HG02852 (cell line): ENCODE results near the gene WSCD2.

Experiments
- ATAC-seq: cut with Tn5 transposase; IDR thresholded peaks from one replicate; pipeline ENCODE4 v1.9.1; 2021; ENCODE audit warnings: mild to moderate bottlenecking, moderate library complexity; ENCODE audit not compliant: unreplicated experiment

WSCD2 gene

DNA sequence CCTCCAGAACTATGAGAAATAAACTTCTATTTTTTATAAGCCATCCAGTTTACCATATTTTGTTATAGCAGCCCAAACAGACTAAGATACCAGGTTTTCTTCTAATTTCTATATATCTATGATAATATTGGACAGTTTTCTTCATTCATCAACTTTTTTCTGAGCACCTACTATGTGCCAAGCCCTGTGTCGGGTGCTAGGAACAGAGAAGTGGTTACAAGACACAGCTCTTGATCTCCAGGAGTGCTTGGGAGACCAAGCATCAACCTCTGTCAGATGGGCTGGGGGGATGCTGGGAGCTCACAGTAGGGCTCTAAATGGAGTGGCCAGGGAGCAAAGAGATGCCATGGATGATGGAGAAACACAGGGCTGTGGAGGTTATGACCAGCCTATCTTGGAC is 2.9 kb upstream of the WSCD2 start:
- no peak for ATAC-seq

DNA sequence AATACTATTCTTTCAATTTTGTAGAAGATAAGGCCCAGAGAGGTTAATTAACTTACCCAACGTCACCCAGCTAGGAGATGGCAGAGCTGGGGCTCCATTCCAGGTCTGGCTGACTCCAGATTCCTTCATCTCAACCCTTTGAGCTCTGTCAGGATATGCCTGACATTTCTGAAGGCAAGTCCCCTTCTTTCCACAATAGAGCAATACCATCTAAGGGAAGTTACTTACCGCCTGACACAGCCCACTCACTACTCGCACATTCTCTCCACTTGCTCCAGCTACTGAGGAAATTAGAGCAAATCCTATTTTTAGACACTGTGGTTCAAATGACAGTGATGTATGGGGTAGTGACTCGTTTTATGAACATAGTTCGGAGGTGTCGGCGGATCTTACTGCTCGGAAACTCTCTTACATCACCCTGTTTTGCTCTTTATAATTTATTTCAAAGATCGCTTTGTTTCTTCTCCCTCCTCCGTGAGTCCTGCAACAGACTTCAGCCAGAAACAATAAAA is 2.0 kb upstream of the WSCD2 start:
- ATAC-seq, result no peak

DNA sequence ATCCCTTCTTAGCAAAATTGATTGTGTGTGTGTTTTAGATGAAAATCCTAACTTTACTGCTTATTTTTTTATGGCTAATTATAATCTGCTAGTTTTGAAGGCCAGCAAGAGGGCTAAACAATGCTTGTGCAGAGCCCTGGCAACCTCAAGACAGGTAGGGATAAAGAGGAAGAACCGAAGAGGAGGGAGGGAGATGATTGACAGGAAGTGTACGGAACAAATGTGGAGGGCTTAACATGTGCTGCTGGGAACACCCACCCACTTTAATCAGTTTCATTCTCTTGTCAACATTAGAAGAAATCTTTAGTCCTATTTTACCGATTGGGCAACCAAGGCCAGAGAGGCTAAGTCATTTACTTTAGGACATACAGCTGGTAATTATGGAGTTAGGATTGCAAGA is 1.4 kb upstream of the WSCD2 start:
- ATAC-seq, result no peak

DNA sequence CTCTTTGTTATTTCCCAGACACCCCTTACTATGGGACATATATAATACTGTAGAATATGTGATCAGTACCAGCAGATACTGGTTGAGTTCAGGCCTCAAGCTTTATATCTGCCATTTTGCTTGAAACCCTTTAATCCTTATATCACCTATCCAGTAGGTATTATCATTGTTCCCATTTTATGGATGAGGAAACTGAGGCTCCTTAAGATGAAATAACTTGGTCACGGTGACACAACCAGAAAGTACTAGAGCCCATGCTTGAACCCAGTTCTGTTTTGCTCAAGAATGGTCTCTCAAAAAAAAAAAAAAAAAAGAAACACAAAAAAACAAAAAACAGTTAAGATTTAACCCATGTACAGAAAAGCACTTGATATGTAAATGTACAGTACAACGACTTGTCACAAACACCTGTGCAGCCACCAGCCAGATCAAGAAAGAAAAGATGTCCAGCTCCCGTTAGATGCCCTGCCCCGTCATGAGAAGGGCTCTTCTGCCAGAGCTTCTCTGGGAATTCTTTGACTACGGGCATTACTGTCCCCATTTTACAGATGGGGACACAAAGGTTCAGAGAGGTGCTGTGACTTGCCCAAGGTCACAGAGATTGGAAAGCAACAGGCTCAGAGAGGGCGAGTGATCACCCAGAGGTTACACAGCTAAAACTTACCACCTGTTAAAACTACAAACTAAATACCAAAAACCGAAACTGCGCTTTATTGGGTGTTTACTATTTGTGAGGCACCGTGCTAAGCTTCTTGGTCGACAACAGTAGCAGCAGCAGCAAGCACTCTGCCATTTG is 669 bp upstream of the WSCD2 start:
- no peak for ATAC-seq

DNA sequence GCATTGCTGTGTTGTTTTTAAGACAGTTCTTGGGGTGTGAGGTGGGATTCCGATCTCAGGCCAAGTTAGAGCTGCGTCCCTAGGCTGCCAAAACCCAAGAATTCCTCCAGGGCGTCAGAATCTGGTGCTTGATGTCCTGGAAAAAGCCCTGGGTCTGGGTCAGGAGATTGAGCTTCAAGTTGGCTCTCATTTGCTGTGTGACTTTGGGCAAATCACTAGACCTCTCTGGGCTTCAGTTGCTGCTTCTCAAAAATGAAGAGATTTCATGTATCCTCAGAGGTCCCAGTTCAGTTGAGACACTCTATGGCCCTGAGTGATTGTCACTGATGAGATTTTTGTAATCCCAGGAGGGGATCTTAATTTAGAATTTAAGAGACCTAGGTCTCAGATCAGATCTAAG is 1.9 kb downstream of the WSCD2 start:
- ATAC-seq, result no peak

DNA sequence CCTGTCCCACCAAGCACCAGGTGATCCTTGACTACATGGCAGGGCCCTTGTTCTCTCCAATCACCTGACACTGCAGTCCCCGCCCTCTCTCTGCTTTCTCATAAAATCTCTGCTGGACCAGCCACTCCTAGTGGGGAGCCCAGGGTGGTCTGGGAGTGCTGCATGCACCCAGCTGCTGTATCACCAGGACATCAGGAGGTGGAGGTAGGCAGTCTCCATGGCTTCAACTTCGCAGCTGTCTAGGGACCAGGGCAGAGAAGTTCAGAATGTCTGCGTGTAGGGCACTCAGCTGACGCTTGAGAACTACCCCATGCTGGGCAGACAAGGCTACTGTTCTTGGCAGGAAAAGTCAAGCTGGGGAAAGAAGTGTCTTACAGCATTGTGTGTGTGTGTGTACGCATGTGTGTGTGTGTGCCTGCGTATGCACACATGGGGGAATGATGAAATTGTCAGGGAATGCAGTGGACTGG is 2.6 kb downstream of the WSCD2 start:
- no peak for ATAC-seq

DNA sequence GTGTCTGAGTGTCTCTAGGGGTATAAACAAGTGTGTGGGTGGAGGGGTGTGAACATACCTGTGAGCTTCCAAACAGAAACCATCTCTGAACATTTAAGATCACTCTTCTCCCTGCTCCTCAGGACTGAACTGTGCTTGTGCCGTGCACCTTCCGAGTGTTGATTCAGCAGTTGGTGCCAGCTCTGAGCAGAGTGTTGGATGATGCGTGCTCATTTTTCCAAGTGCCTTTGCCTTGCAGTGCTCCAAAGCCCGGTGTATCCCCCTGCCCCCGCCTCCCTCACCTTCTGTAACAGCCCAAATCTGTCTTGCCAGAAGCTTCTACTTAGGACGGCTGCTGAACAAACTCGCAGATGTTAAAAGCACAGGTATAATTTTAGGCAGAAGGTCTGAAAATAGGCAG is 4.4 kb downstream of the WSCD2 start:
- no peak for ATAC-seq

DNA sequence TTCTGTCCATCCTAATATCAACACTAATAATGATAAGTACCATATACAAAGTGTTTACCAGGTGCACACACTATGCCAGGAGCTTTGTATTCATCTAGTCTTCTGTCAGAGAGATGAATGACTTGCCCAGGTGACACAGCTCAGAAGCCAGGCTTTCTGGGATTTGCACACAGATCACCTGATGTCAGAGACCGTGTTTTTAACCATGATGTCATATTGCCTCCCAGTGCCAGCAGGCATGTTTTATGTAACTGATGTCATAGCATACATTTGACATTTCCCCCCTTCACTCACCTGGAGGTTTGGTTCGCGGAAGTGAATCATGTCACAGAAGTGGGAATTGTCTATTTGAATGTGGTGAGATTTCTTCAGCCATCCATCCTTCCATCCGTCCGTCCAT is 5.7 kb downstream of the WSCD2 start:
- no peak for ATAC-seq

- no peak for ATAC-seq
Observed at GRCh38 chr12:108135627-108136026, 6.5 kb downstream of the WSCD2 start.

- no peak for ATAC-seq
Observed at GRCh38 chr12:108136697-108137096, 7.6 kb downstream of the WSCD2 start.

GRCh38 chr12:108139454-108139853 is 10.4 kb downstream of the WSCD2 start:
- no peak for ATAC-seq

DNA sequence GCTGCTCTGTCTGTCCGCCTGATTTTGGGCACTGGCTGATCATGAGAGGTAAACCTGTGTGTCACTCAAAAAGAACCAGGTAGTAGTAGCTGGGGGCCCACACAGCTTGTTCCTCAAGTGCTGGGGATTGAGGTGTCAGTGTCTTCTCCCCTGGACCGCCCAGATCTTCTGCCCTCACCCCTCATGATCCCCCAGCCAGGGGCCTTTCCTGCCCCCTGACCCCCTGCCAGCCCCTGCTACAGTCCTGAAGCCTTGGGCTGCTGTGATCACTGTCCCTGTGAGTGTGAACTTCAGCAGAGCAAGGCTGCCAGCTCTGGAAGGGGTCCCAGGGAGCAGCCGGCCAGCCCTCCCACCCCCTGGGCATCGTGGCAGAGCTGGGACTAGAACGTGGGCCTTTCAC is 11.4 kb downstream of the WSCD2 start:
- no peak for ATAC-seq

DNA sequence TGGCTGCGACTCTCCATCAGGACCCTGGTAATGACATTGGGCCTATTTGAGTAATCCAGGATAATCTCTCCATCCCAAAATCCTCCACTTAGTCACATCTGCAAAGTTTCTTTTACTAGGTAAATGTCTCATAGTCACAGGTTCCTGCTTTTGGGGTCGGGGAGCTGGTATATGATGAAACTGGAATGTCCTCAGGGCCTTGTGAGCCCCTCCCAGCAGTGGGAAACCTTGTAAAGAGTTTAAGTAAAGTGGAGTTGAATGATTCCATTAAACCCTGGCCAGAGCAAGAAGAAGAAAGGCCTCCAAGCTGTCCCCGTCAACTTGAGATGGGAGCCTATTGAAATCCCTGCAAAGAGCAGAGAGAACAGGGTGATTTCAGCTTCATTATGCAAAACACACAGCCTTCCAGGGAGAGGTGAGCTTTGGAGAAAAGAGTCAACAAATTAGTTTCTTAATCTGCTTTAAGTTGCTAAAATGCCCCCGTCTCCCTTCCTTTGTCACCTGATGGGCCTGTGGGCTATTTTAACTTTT is 12.6 kb downstream of the WSCD2 start:
- no peak for ATAC-seq

DNA sequence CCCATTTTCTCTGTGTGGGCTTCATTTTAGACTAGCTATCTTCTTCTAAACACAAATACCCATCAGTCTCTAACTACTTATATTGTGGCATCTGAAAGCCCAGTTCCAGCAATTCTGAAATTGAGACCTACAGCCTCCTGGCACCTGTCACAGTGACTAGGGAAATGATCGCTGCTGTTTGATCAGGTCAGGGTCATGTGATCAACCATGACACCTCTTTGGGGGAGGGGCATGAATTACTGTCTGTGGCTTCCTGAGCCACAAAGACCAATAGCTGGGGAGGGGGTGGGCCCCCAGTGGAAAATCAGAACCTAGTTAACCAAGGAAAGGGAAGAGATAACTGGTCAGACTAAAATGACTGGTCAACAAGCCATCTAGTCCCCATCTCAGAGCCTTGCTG is 14.1 kb downstream of the WSCD2 start:
- ATAC-seq, result no peak

DNA sequence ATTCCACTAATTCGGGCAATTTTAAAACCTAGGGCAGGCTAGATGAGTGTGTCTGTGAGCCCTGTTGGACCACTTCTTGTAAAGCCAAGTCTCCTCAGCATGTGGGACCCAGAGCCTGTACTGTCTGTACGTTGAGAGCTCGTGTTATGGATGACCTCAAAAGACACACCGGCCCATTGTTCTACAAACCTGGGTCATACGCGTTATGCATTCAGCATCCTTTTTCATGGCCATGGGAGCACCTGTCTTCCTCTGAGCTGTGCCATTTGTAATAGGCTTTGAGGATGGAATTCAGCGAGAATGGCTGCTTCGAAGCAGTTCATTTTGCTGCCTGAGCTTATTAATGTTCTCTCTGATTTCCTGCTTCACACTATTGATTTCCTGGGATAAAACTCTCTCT is 15.0 kb downstream of the WSCD2 start:
- ATAC-seq, result no peak

DNA sequence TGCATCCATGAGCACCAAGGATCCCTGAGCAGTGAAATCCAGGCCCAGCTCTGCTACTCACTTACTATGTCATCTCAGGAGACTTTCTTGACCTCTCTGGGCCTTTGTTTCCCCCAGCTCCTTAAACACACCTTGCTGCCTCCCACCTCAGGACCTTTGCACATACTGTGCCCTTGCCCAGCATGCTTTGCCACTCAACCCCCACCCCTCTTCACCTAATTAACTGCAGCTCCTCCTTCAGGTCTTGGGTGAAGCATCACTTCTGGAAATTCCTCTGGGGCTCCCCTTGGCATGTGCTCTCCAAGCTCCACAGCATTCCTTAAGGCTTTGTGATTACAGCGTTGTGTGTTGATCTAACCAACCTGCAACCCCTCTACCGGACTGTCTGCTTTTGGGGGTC is 15.9 kb downstream of the WSCD2 start:
- ATAC-seq, result no peak

DNA sequence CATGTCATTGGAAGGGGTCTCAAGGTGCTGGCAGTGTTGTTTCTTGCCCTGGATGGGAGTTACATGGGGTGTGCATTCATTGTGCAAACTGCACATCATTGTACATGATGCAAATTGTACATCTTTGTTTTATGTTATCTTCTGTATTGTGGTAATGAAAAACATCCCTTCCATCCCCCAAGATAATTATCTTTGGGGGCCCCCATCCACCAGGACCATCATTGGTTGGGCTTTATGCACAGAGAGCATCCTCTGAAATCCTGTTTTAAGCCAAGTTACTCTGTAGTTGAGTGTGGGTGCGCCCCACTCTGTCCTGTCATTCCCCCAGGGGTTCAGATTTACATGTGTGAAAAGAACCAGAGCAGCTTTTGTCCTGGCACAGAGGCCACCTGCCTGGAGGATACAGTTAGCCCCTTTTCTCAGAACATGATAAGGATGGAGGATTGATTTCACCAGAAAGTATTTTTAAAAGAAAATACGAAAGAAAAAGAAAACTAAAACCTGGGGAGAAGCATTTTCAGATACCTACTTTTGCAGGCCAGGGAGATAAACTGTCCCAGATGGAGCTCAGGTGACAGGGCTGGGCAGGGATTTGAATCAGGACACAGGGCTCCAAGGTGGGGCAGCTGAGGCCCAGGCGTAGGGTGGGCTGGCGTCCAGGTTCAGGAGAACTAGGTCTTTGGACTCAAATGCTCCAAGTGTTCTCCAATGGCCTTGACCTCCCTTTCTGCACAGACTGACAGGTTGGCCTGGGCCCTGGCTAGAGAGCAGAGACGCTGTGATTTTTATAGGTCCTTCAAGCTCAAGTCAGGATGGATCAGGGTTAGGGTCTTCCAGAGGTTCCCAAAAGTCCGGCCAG is 17.2 kb downstream of the WSCD2 start:
- ATAC-seq, result no peak

- ATAC-seq, result no peak
Observed at GRCh38 chr12:108147279-108147678, 18.2 kb downstream of the WSCD2 start.

- no peak for ATAC-seq
Observed at GRCh38 chr12:108148521-108149074, 19.5 kb downstream of the WSCD2 start.

DNA sequence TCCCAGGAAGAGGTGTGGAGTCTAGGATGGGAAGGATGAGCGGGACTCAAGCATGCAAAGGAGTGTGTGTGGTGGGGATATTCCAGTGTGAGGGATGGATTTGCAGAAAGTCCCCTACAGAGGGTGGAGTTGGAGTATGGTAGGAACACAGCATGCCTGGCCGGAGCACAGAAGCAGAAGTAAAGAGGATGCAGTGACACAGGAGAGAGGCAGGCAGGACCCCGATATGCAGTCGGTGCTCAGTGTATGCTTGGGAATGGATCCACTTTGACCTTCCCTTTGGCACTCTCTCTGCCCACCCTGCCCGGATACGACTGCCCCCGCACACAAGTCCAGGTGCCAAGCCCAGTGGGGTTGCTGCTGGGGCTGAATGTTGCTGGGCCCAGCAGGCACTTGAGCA is 21.3 kb downstream of the WSCD2 start:
- no peak for ATAC-seq

DNA sequence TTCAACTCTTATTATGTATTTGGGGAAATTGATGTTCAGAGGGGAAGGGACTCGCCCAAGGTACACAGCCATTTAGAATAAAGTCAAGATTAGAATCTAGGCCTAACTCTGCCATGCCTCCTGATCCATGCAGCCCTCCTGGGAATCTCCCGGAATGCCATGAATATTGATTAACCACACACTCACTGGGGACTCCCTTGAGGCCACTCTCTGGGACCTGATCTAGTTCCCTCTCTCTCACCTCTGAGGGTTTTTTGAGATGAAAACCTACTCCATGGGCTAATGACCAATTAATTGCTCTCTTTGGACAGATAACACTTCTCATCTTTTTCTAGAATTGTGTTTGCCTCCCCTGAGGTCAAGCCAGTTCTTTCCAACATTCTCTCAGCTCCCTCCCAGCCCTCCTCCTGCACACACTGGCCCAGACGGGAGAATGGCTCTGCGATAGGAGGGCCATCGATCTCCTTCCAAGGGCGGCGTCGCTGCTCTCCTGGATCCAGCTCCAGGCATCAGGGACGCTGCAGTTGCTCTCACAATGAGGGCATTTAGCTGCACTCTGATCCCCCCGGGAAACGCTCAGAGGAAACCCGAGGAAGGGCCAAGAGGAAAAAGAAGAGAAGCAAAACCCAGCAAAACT is 22.6 kb downstream of the WSCD2 start:
- no peak for ATAC-seq
